GM04504 (cell line): ENCODE measurements around the gene RSPH4A.
"Not testable (repeated sequence)": the region's sequence is repeated elsewhere in the genome, so short reads cannot be mapped to it uniquely, and the experiment has no call there.

ENCODE experiments used
- DNase-seq: peaks from one replicate; pipeline ENCODE4 v3.0.0-alpha.2; 2012; ENCODE audit warnings: low read depth

RSPH4A gene

DNA sequence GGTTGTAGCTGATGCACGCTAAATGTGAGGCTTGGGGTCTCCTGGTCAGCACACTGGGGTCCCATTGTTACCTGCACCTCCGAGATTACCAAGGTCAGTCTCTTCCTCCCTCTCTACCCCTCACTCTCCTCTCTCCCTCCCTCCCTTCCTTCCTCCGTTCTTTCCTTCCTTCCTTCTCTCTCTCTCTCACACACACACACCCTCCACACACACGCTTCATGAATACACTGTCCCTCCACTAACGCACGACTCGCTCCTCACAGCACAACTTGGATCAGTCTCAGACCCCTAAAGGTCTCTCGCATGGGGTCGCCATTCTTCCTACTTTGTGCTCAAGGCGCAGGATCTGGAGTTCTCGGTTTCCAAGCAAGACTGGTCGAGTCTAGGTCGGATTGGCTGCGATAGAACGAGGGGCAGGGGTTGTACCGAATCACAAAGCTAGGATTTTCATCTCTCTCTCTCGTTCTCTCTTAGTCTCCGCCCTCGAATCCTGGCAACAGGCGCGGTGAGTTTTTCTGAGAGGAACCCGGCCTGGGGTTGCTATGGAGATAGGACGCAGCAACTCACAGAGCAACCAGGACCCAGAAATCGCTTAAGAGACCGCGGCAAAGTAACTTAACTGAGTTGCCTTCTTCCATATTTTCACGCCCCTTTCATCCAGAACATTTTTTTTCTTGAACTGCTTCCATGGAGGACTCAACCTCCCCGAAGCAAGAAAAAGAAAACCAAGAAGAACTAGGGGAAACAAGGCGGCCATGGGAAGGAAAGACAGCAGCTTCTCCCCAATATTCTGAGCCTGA is at the start of gene RSPH4A:
RSPH4A (plus strand) TSS at position 543 of the 800 bp plus-strand sequence; CDS start at position 688, 145 bp downstream.
- peak; percentile 92 for DNase-seq

DNA sequence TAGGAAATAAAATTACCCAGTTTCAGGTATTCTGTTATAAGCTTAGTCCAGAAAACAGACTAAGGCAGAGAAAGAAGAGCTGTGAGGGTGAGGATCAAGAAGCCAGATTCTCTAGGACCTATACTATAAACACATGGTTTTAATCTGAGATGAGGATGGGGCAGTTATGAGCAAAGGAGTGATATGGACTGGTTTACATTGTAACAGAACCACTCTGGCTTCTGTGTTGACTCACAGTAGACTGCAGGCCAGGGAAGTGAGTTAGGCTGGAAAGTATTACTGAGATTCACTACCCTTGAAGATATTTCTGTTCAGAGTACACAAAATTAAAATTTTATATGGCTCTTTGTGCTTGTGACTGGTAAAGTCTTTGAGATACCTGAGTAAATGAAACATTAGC is 48.2 kb upstream of the RSPH4A start:
- no peak for DNase-seq

DNA sequence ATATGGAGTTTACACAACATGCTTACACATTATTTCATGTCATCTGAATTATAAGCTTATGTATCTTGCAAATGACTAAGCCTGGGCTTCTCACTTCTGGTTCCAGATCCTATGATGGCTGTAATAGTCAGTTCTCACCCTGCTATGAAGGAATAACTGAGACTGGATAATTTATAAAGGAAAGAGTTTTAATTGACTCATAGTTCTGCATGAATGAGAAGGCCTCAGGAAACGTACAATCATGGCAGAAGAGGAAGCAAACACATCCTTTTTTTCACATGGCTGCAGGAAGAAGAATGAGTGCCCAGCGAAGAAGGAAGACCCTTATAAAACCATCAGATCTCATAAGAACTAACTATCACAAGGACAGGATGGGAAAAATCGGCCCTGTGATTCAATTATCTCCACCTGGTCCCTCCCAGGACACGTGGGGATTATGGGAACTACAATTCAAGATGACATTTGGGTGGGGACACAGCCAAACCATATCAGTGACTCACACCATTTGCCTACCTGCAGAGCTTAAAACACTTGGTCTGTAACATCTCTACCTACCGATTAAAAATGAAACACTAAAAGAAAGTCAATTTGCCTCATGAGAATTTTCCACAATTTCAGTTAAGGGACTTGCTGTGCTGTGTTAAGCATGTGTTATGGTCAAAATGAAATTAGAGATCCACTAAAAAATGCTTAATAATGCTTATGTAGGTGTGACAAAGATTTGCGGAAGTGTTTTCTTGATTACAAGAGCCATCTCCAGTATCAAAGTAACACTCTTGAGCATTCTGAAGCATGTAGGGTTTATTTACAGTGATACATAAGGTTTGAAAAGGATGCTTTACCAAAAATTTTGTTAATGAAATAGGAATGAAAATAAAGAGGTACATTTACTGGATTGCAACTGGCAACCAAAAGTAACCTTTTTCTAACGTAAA is 47.2 kb upstream of the RSPH4A start:
- DNase-seq = no peak

DNA sequence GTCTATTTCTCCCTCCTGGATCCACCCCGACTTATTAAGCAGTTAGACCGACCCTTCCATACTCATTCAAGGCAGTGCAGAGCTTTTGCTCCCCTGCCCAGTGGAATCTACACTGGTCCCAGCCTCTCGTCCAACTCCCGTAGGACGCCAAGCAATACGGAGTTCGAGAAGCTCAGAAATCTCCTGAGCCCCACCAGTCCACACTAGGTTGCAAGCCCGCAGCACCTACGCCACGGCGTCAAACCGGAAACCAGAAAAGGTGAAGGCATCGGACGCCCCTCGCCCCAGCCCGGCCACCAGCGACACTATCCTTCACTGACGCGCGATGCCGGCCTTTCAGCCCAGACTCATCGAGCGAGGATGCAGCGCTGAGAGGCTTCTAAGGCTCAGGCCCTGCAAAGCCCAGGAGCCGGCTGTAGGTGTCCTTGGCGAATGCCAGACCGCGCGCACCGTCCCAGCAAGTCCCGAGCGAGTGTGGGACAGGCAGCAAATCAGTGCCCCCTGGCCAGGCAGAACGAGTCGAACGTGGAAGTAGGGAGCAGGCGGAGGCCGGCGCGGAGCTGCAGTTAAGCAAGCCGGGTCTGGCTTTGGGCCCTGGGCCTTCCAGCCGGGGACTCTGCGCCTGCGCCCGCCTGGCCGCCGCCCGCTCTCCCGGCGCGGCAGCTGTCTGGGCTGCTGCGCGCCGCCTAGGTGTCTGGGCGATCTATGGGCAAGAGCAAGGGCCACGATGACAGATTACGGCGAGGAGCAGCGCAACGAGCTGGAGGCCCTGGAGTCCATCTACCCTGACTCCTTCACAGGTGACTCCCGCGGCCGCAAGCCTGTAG is 45.2 kb upstream of the RSPH4A start, which contains the start of gene RWDD1:
RWDD1 (plus strand) TSS at position 649 of the 827 bp plus-strand sequence; CDS start at position 728, 79 bp downstream.
- peak; percentile 99 for DNase-seq

DNA sequence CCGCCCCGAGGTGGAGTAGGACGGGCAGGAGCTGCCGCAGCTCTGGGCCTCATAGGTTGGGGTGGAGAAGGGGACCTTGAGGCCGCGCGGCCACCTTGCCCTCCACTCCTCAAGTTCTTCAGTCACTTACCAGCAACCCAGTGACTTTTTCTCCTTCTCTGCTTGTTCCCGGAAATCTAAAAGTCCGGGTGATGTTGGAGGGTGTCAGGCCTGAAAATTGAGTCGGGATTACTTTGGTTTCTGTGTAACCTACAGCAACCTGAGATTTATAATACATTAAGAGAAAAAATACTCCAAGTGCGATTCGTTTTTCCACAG is 44.6 kb upstream of the RSPH4A start:
- DNase-seq = no peak

DNA sequence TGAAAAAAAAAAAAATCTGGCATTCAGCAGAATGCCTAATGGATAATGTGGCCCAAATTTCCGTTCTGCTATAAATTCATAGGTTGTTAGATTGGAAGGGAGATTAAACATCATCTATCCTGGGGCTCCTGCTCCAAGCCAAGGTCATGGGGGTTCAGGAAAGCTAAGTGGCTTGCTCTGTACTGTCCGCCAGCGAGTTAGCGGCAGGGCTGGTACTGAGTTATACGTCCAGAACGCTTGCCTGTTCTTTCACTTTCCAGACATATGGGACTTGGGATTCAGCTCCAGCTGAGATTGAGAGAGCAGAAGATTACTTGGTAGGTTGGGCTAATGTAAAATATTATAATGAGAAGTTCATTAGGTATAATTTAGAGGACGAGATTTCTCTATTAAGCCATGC is 44.1 kb upstream of the RSPH4A start:
- DNase-seq = no peak

DNA sequence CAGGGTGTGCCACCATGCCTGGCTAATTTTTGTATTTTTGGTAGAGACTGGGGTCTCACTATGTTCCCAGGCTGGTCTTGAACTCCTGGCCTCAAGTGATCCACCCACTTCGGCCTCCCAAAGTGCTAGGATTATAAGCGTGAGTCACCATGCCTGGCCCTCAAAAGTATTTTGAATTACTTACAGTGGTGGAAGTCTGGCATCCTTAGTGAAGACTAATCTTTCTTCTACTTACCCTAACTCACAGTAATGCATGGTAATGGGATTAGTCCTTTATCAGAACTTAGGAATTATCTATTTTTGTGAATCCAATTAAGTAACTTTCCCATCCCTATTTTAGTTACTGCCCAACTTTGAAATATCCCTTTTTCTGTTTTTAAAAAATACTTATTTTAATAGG is 41.1 kb upstream of the RSPH4A start:
- DNase-seq = no peak

DNA sequence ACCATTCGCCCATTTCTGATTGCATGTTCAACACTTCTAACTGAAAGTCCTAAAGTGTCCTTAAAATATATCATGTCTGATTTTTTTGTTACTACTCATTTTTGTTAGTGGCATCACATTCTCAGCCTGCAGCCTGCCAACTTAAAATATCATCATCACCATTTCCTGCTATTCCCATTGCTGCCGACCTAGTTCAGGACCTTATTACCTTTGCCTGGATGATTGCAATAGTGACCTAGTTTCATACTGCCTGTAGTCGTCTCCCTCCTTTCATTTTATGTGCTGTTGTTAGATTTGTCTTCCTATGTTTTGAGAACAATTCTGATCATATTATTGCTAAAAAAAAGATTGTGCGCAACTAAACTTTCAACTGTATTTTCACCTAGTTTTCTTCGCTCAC is 38.8 kb upstream of the RSPH4A start:
- DNase-seq = no peak

DNA sequence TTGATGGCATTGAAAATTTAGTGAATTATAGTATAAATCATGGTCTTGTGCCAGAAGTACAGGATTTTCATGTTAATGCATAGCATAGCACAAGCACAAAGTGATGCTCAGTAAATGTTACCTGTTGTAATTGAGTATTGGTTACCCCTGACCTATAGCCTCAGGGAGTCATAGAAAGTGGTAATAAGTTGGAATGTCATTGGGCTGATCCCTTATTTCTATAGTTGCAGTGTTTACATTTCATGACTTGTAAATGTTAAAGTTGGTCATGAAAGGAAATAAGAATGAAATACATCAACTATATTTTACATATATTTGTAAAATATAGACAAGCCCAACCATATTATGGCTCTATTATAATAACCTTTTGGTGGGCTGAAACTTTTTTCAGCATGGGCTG is 37.9 kb upstream of the RSPH4A start:
- no peak for DNase-seq

DNA sequence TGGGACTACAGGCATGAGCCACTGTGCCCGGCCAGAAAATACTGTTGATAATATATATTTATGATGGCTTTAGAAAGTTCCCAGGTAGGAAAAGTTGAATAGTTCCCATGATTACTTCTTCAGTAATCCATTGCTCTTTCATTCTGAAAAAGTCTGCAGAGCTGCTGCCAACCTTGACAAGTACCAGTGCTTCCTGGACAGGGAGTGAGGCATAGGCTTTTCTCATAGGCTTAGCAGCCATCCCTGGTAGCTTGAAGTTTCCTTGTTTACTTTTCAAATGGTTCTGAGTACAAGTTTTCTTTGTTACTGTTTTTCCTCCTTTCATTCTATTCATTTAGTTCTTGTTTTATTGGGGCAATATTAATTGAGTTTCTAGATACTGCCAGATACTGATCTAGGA is 37.1 kb upstream of the RSPH4A start:
- DNase-seq = no peak

DNA sequence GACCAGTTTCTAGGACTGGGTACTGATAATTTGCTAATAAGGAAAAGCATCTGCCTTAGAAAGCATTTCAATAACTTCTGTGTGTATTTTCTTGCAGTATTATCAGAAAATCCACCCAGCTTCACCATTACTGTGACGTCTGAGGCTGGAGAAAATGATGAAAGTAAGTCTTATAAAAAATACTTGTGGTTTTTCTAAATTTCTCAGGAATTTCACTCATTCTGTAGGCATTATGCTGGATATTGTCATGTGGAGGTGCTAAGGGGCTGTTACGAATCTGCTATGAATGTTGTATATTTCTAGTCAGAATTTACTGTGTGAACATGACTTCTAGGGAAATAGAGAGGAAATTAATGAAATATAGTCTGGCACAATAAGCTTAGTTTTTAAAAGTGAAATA is 36.1 kb upstream of the RSPH4A start:
- DNase-seq = no peak

DNA sequence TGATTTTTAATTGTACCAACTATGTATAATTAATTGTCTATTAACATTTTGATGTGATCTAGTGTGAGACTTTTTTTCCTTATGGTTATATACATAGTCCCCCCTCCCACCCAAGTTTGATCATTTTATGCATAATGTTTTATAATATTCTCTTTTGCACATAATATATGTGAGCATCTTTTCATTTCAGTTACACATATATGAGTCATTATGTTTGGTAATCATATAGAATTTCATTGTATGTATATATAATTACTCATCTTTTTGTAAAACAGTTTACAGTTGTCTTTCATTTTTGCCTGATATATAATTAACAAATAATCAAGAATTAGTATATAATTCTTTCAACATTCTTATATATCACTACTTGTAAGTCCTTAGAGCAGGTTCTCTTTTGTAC is 30.0 kb upstream of the RSPH4A start:
- no peak for DNase-seq

DNA sequence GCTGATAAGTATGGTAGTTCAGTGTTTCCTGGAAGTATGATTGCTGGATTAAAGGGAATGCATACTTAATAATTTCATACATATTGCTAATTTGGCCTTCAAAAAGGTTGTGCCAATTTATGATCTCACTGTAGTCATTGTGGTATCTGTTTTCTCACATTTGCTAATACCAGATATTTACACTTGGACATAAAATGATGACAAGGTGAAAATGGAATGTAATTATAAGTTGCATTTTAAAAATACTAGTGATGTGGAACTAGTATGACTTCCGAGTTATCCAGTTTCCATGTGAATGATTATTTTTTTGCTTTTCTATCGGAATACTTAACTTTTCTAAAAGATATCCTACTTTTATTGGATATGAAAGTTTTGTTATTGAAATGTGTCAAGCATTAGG is 29.5 kb upstream of the RSPH4A start:
- no peak for DNase-seq

DNA sequence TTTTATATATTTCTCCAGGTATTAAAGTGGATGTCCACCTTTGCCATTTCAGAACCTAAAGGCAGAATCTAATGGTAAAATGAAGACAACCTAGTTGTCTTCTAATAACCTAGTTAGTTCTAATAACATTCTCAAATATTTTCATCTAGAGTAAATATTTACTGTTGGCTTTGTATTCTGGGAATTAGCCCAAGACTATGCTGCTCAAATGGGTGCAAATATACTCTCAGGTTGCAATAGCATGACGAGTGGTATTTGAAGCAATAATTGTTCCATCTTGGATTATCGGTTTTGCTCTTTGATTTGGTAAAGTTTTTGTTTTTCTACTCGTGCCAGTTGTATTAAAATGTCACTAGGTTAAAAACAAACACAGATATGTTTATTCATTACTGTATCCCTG is 21.0 kb upstream of the RSPH4A start:
- no peak for DNase-seq

DNA sequence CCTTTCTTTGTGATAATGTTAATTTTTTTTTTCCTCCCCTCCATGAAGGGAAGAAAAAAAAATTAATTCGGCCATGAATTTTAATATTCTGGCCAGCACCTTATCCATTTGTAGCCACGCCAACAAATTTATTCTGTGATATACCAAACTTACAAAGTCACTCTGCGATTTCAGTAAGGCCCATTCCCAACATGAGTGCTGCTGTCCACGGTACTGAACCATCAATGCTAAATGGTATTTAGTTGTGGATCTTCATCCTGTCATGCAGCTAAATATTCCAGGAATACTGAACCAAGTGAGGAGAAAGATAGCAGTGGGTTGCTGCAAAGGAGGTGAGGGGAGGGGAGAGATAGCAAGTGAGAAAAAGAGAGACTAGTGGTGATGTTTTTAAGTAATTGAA is 19.5 kb upstream of the RSPH4A start:
- no peak for DNase-seq

DNA sequence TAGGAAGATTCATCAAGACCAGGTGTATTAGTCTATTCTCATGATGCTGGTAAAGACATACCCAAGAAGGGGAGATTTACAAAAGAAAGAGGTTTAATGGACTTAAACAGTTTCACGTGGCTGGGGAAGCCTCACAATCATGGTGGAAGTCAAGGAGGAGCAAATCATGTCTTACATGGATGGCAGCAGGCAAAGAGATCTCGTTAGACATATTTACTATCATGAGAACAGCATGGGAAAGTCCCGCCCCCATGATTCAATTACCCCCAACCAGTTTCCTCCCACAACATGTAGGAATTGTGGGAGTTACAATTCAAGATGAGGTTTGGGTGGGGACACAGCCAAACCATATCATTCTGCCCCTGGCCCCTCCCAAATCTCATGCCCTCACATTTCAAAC is 12.4 kb upstream of the RSPH4A start:
- not testable (repeated sequence) for DNase-seq

DNA sequence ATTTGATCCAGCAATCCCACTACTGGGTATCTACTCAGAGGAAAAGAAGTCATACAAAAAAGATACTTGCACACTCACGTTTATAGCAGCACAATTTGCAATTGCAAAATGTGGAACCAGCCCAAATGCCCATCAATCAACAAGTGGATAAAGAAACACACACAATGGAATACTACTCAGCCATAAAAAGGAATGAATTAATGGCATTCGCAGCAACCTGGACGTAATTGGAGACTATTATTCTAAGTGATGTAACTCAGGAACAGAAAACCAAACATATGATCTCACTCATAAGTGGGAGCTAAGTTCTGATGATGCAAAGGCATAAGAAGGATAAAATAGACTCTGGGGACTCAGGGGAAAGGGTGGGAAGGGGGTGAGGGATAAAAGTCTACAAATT is 11.4 kb upstream of the RSPH4A start:
- not testable (repeated sequence) for DNase-seq

DNA sequence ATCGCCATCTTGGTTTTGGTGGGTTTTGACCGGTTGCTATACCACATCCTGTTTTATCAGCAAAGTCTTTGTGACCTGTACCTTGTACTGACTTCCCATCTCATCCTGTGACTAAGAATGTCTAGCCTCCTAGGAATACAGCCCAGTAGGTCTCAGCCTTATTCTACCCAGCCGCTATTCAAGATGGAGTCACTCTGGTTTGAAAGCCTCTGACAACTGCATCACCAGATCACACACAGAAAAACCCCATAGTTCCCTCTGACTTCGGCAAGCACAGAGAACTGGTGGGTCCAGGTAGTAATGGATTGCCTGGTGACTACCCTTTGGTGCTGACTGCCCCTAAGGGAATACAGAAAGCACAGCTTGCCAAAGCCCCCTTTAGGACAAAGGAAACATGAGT is 10.3 kb upstream of the RSPH4A start:
- DNase-seq = no peak

DNA sequence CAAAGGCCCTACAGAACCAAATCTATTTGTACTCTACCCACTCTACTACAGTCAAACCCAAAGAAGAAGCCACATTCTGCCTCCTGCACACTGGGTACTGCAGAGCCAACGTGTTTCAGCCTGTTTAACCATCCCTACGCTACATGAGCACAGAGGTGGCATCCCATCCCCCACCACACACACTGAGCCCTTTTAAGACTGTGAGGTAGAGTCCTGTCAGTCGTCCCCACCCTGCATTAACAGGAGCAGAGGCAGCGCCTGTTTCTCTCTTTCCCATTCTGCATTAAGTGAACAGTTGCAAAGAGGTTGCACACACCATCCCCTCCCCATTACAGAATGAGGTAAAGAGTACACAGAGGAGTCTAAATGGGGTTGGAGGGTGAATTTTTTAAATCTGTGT is 5.2 kb upstream of the RSPH4A start:
- no peak for DNase-seq

DNA sequence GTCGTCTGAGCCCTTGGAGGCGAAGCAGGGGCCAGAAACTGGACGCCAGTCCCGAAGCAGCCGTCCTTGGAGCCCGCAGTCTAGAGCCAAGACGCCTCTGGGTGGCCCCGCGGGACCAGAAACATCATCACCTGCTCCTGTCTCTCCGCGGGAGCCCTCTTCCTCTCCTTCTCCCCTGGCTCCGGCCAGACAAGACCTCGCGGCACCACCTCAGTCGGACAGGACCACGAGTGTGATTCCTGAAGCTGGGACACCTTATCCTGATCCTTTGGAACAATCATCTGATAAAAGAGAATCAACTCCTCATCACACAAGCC is 416 bp downstream of the RSPH4A start:
- no peak for DNase-seq

DNA sequence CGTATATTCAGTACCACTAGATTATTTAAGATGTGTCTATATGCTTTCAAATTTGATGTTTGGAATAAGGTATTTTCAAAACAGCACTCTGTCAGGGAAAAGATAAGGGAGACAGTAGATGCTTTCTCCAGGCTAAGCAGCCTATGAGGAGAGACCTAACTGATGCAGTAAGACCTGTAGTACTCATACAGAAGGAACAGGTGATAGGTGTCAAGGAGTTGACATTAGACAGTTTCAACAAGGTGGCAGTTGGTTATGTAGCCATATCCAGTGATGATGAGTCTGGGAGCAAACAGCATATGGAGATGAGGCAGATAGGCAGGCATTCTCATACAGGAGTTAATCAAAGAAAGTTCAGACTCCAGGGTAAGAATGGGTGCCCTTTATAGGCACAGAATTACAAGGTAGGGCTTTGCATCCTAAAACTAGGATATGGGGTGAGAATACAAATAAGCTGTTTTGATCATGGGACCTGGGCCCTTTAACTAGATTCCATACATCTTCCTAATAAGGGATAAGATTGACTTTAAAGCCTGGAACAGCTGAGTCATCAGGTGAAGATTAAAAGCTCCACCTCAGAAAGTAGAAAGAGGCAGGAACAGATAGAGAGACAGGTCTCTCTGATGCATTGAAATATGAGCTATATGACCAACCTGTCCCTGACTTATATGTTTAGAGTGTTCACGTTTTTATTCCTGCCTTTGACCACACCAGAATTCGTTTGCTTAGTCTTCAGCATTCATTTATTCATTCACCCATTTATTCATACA is 7.9 kb downstream of the RSPH4A start:
- DNase-seq = no peak

DNA sequence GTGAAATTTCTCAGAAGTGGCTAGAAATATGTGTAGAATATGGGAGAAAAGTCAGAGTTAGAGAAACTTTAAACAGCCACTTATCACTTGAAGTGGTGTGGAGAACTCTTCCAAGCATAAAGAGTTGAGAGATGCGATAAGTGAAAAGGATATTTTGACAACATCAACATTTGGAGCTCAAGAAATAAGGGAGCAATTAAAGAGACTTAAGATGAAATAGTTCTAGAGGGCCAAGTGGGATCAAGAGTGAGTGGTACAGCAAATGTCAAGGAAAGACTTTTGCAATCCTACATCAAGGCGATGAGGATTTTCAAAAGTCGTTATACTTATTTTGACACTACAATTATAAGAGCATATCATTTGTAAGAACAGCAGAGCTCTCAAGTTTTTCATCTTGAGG is 9.6 kb downstream of the RSPH4A start:
- DNase-seq = no peak
